Tibial nerve (tissue), 4 donors: ENCODE measurements around the gene ING3. TPM values are rescaled to one million over a fixed set of nuclear protein-coding genes. Genes with fewer than 3 reads are reported as not detected.

ENCODE experiments used
- DNase-seq, 2 donors: peaks; one replicate each; pipeline ENCODE4 v3.0.0-alpha.2; 2019; ENCODE audit warnings: low spot score in 2 of 2
- H3K27ac ChIP-seq, 4 donors: fragments of 200-600 bp; sonication (generic) in 3 of 4; one replicate each; pipeline ENCODE4 v1.5.1; 2017 to 2019; ENCODE audit warnings: mild to moderate bottlenecking in 1 of 4
- H3K27me3 ChIP-seq, 2 donors: fragments of 200-600 bp; sonication (generic) in 1 of 2; one replicate each; pipeline versions ENCODE4 v1.5.1 to v1.6.0; 2017 to 2019
- H3K36me3 ChIP-seq, 3 donors: fragments of 200-600 bp; sonication (generic); one replicate each; pipeline ENCODE4 v1.5.1; 2018 to 2019
- H3K4me1 ChIP-seq, 4 donors: fragments of 200-600 bp; sonication (generic) in 3 of 4; one replicate each; pipeline ENCODE4 v1.5.1; 2017 to 2019
- H3K4me3 ChIP-seq, 4 donors: fragments of 200-600 bp; sonication (generic) in 3 of 4; one replicate each; pipeline ENCODE4 v1.5.1; 2017 to 2019; ENCODE audit warnings: mild to moderate bottlenecking in 1 of 4, moderate library complexity in 1 of 4
- H3K9me3 ChIP-seq, 4 donors: fragments of 200-600 bp; sonication (generic) in 3 of 4; one replicate each; pipeline ENCODE4 v1.5.1; 2017 to 2019
- CTCF ChIP-seq, 5 experiments: fragments of 200-600 bp in 3 of 5; fragments of 450-650 bp in 2 of 5; sonication (generic) in 3 of 5; IDR thresholded peaks; one replicate each; pipeline ENCODE4 v1.5.1; 2016 to 2019; ENCODE audit warnings: antibody characterized with exemption in 5 of 5, mild to moderate bottlenecking in 3 of 5, moderate library complexity in 2 of 5
- EP300 ChIP-seq, 2 donors: sonication (generic); formaldehyde crosslinking; IDR thresholded peaks; one replicate each; pipeline ENCODE4 v1.6.1; 2017; ENCODE audit warnings: antibody characterized with exemption in 2 of 2, mild to moderate bottlenecking in 1 of 2
- POLR2A ChIP-seq, 2 donors: fragments of 450-650 bp; IDR thresholded peaks; one replicate each; pipeline ENCODE4 v1.6.1; 2017; ENCODE audit warnings: antibody characterized with exemption in 2 of 2, mild to moderate bottlenecking in 2 of 2, moderate library complexity in 2 of 2
- WGBS, 2 donors: methylation state at CpG; one replicate each; pipeline ENCODE4 v1.1.5; 2018; 5-methylcytosine and 5-hydroxymethylcytosine counted together
- total RNA-seq, 4 donors: library from RNA; depleted of rRNA; stranded (reverse); fragments of >200 nt; gene quantifications; one replicate each; pipeline ENCODE4 v1.1.0, GENCODE V29; 2016

Gene ING3
- total RNA-seq, 4 donors from 2014 or later: 9.4 to 21.3 (median 11.4) TPM

- no peak overlapping the region for H3K4me3 ChIP-seq
- TF ChIP-seq POLR2A (IDR thresholded peaks at IDR 0.05) (no peak), CTCF (IDR thresholded peaks at IDR 0.05) (no peak), EP300 (IDR thresholded peaks at IDR 0.05) (no peak)
- no peaks in the 10 kb centered on the region for H3K27me3 ChIP-seq
- H3K36me3 ChIP-seq: no peaks in the 10 kb centered on the region
- WGBS, 2 donors: 54 to 57% methylated on average over 2 of the region's 2 CpGs
- DNase-seq: no peak
- no peaks in the 10 kb centered on the region for H3K9me3 ChIP-seq
- no peak overlapping the region for H3K27ac ChIP-seq
- peaks cover 0 to 46% (median 0%) of the 10 kb centered on the region in 4 donors for H3K4me1 ChIP-seq
Measured at GRCh38 chr7:121012919-121013318, 62.3 kb downstream of the ING3 start.

- peak overlapping the region in 1 of 4 donors; percentile 37 for H3K27ac ChIP-seq
- no peak for TF ChIP-seq POLR2A (IDR thresholded peaks at IDR 0.05)
- TF ChIP-seq EP300 (IDR thresholded peaks at IDR 0.05): no peak
- TF ChIP-seq CTCF (IDR thresholded peaks at IDR 0.05): no peak
- H3K4me1 ChIP-seq: peaks cover 0 to 70% (median 3%) of the 10 kb centered on the region in 4 donors
- 67 to 69% methylated on average over 4 of the region's 4 CpGs for WGBS, 2 donors
- DNase-seq: no peak
- H3K9me3 ChIP-seq: no peaks in the 10 kb centered on the region
- H3K36me3 ChIP-seq: no peaks in the 10 kb centered on the region
- no peak overlapping the region for H3K4me3 ChIP-seq
- no peaks in the 10 kb centered on the region for H3K27me3 ChIP-seq
Measured at GRCh38 chr7:121015560-121015959, 65.0 kb downstream of the ING3 start.

GRCh38 chr7:121016966-121017365 is 66.4 kb downstream of the ING3 start:
- Histone ChIP-seq H3K9me3 (no peaks in the 10 kb centered on the region), H3K36me3 (no peaks in the 10 kb centered on the region), H3K27ac (peak overlapping the region in 3 of 4 donors; percentile 4 to 58 (median 56)), H3K4me3 (no peak overlapping the region), H3K27me3 (no peaks in the 10 kb centered on the region), H3K4me1 (peaks cover 0 to 72% (median 3%) of the 10 kb centered on the region in 4 donors)
- TF ChIP-seq POLR2A (IDR thresholded peaks at IDR 0.05) (no peak), EP300 (IDR thresholded peaks at IDR 0.05) (peak in 1 of 2 donors; percentile 66)
- WGBS, 2 donors: 70 to 72% methylated on average over 2 of the region's 2 CpGs
- no peak for DNase-seq

GRCh38 chr7:121017586-121017985 is 67.0 kb downstream of the ING3 start:
- H3K36me3 ChIP-seq: no peaks in the 10 kb centered on the region
- no peak for DNase-seq
- no peak overlapping the region for H3K4me3 ChIP-seq
- peaks cover 0 to 67% (median 3%) of the 10 kb centered on the region in 4 donors for H3K4me1 ChIP-seq
- peak overlapping the region in 3 of 4 donors; percentile 1 to 73 (median 29) for H3K27ac ChIP-seq
- H3K27me3 ChIP-seq: no peaks in the 10 kb centered on the region
- WGBS, 2 donors: 81% methylated on average over 1 of the region's 1 CpG
- TF ChIP-seq POLR2A (IDR thresholded peaks at IDR 0.05) (no peak), EP300 (IDR thresholded peaks at IDR 0.05) (no peak), CTCF (IDR thresholded peaks at IDR 0.05) (no peak)
- no peaks in the 10 kb centered on the region for H3K9me3 ChIP-seq

- no peak overlapping the region for H3K4me3 ChIP-seq
- peak overlapping the region; percentile 15 to 76 (median 64) for H3K27ac ChIP-seq
- no peaks in the 10 kb centered on the region for H3K27me3 ChIP-seq
- no peaks in the 10 kb centered on the region for H3K36me3 ChIP-seq
- H3K9me3 ChIP-seq: no peaks in the 10 kb centered on the region
- DNase-seq: no peak
- peaks cover 0 to 75% (median 4%) of the 10 kb centered on the region in 4 donors for H3K4me1 ChIP-seq
- TF ChIP-seq EP300 (IDR thresholded peaks at IDR 0.05) (peak; percentile 47 to 55), POLR2A (IDR thresholded peaks at IDR 0.05) (no peak)
- 10 to 25% methylated on average over 2 of the region's 2 CpGs for WGBS, 2 donors
Measured at GRCh38 chr7:121019018-121019417, 68.4 kb downstream of the ING3 start.

- 95 to 98% methylated on average over 1 of the region's 1 CpG for WGBS, 2 donors
- peak overlapping the region in 3 of 4 donors; percentile 55 to 76 (median 73) for H3K27ac ChIP-seq
- no peak for DNase-seq
- TF ChIP-seq CTCF (IDR thresholded peaks at IDR 0.05): no peak
- peak in 1 of 2 donors; percentile 54 for TF ChIP-seq EP300 (IDR thresholded peaks at IDR 0.05)
- TF ChIP-seq POLR2A (IDR thresholded peaks at IDR 0.05): no peak
- no peaks in the 10 kb centered on the region for H3K27me3 ChIP-seq
- H3K36me3 ChIP-seq: no peaks in the 10 kb centered on the region
- no peaks in the 10 kb centered on the region for H3K9me3 ChIP-seq
- H3K4me1 ChIP-seq: peaks cover 0 to 82% (median 4%) of the 10 kb centered on the region in 4 donors
- H3K4me3 ChIP-seq: no peak overlapping the region
Measured at GRCh38 chr7:121020249-121020988, 69.8 kb downstream of the ING3 start.
